IPS-18c (cell line): ENCODE data around the gene HM13.
"Not testable (repeated sequence)": the region's sequence is repeated elsewhere in the genome, so short reads cannot be mapped to it uniquely, and the experiment has no call there.

Source experiments
- H3K4me3 ChIP-seq: 2 replicates; pipeline ENCODE4 v1.7.0; 2013; ENCODE audit warnings: low read depth, mild to moderate bottlenecking, low read length, moderate library complexity; ENCODE audit not compliant: insufficient read depth
- H3K9me3 ChIP-seq: one replicate; pipeline ENCODE4 v1.6.1; 2013; ENCODE audit warnings: mild to moderate bottlenecking, low read length, moderate library complexity; ENCODE audit not compliant: control insufficient read depth, insufficient read depth

Gene HM13

DNA sequence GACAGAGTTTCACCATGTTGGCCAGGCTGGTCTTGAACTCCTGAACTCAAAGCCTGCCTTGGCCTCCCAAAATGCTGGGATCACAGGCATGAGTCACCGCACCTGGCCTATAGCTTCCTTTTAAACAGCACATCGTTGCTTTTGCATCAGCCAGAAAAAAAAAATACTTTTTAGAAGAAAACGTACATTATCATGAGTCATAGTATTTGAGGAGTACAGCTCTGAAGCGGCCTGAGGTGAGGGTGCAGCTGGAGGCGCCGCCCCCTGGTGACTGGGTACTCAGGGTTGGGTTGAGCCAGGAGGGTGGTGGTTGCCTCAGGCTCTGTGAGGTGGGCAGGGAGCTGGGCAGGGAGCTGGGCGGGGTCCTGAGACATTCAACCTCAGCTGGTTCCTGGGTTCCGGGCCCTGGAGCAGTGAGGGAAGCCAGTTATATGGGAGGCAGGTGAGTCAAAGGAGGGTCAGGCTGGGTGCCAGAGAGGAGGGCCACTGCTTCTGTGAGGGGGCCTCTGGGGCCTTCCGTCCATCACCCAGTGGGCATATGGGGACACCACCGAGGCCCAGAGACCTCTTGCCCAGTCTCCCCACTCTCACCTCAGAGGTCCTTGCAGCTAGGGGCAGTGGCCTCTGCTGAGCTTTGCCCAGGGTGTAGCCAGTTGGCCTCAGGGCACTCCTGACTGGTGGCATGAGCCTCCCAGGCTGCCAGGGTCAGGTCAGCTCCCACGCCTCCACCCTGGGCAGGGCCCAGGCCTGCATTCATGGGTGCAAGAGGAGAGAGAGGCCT, 79.2 kb downstream of the HM13 start:
- H3K4me3 ChIP-seq: no peak overlapping the region
- H3K9me3 ChIP-seq: no peaks in the 10 kb centered on the region

- Histone ChIP-seq H3K4me3 (no peak overlapping the region), H3K9me3 (no peaks in the 10 kb centered on the region)
These were observed 79.8 kb downstream of the HM13 start for GRCh38 chr20:31594002-31594557.

DNA sequence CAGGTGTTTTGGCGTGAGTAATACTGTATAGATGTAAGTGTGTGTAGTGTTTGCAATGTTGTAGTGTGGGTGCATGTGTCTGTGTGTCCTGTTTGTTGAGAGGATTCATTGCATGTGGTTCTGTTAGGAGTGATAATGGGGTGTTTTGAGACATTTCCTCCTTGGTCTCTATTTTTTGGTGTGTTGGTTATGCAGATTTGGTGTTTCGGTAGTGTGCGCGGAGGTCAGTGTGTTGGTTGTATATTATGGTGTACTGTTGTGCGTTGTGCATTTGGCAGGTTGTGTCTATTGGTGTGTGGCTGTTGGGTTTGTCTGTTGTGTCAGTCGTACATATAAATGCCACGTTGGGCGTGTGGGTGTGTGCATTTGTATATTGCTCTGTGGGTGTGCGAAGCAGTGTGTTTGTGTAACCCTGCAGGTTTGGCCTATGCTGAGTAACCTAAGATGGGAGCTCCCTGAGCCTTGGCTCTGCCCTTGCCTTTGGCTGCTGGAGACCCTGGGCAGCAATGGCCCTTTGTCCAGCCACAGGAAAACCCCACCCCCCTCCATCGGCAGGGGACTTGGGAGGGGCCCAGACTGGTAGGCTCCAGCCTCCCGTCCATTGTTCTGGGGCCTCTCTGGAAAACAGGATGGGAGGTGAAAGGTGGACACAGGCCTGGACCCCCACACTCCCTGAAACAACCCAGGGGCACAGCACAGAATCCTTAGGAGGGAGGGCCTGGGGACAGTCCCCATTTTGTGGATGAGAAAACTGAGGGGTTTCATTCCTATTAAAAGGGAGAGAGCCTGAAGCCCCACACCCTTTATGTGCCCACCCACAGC, 80.5 kb downstream of the HM13 start:
- Histone ChIP-seq H3K9me3 (no peaks in the 10 kb centered on the region), H3K4me3 (no peak overlapping the region)

- Histone ChIP-seq H3K9me3 (no peaks in the 10 kb centered on the region), H3K4me3 (no peak overlapping the region)
These were observed 81.1 kb downstream of the HM13 start for GRCh38 chr20:31595380-31595653.

GRCh38 chr20:31595654-31596411, 81.6 kb downstream of the HM13 start:
- H3K9me3 ChIP-seq: no peaks in the 10 kb centered on the region
- no peak overlapping the region for H3K4me3 ChIP-seq

GRCh38 chr20:31596412-31596715, 82.1 kb downstream of the HM13 start:
- not testable (repeated sequence) for H3K4me3 ChIP-seq, H3K9me3 ChIP-seq

DNA sequence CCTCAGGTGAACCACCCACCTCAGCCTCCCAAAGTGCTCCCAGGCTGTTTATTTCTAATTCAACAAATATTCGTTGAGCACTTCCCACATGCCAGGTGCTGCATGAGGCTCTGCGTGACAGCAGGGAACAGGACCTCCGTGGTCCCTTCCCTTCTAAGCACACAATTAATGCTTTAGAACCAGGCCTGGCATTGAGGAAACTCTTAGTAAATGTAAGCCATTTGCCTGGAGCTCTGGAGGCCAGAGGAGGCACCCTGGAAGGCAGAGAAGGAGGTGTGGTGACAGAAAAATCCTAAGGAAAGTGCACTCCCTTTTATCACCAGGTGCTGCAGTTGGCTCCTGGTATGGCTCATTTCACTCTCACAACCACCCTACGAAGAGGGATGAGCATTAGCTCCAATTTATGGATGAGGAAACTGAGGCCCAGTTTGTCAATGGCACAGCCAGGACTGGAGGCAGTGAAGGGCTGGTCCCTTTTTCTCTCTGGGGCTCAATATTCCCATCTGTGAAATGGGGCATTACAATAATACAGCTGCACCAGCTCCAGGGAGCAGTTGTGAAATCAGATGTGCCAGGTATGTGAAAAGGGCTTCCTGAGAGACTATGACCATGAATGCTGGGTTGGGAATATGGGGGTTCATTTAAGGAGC, 82.7 kb downstream of the HM13 start:
- H3K4me3 ChIP-seq: no peak overlapping the region
- no peaks in the 10 kb centered on the region for H3K9me3 ChIP-seq

GRCh38 chr20:31597481-31597855, 83.2 kb downstream of the HM13 start:
- H3K4me3 ChIP-seq: no peak overlapping the region

DNA sequence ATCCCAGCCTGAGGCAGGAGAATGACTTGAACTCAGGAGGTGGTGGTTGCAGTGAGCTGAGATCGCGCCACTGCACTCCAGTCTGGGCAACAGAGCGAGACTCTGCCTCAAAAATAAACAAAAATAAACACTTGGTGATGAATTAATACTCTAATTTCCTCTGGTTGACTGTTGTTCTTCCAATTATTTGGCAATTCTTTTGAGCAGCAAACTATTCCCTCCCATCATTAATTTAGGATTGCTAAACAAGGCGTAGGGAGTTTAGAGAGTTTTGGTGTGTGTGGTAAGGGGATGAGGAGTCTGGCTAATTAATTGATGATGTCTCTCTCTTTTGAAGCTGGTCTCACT, 88.2 kb downstream of the HM13 start:
- Histone ChIP-seq H3K9me3 (peaks cover 3% of the 10 kb centered on the region), H3K4me3 (no peak overlapping the region)

More at GRCh38 chr20:31597481-31597855, 83.2 kb downstream of the HM13 start:
- no peaks in the 10 kb centered on the region for H3K9me3 ChIP-seq

DNA sequence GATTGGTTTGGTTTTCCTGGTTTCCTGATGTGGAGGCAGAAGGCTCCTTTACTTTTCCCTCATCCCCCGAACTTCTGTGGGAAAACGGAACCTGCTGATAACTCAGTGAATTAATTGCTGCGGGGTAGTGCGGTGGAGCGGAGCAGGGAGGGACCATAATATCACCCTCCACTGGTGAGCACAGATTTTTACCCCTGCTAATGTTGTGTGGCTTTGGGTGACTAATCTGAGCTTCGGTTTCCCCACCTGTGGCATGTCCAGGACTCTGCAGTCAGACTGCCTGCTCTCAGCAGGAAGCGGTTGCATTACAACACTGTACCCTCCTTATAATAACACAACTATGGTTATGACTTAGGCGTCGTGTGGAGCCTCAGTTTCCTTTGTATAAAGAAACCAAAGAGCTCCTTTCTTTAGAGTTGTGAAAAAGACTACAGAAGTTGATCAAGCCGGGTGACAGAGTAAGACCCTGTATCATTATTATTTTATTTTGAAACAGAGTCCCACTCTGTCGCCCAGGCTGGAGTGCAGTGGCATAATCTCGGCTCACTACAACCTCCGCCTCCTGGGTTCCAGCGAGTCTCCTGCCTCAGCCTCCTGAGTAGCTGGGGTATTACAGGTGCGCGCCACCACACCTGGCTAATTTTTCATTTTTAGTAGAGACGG, 88.7 kb downstream of the HM13 start:
- H3K9me3 ChIP-seq: peaks cover 3% of the 10 kb centered on the region
- H3K4me3 ChIP-seq: no peak overlapping the region

- Histone ChIP-seq H3K9me3 (peaks cover 3% of the 10 kb centered on the region), H3K4me3 (peak overlapping the region; percentile 99)
These were observed 89.8 kb downstream of the HM13 start for GRCh38 chr20:31603822-31604566.

GRCh38 chr20:31604567-31605030, 90.4 kb downstream of the HM13 start:
- Histone ChIP-seq H3K9me3 (peaks cover 3% of the 10 kb centered on the region), H3K4me3 (peak overlapping the region; percentile 99)

DNA sequence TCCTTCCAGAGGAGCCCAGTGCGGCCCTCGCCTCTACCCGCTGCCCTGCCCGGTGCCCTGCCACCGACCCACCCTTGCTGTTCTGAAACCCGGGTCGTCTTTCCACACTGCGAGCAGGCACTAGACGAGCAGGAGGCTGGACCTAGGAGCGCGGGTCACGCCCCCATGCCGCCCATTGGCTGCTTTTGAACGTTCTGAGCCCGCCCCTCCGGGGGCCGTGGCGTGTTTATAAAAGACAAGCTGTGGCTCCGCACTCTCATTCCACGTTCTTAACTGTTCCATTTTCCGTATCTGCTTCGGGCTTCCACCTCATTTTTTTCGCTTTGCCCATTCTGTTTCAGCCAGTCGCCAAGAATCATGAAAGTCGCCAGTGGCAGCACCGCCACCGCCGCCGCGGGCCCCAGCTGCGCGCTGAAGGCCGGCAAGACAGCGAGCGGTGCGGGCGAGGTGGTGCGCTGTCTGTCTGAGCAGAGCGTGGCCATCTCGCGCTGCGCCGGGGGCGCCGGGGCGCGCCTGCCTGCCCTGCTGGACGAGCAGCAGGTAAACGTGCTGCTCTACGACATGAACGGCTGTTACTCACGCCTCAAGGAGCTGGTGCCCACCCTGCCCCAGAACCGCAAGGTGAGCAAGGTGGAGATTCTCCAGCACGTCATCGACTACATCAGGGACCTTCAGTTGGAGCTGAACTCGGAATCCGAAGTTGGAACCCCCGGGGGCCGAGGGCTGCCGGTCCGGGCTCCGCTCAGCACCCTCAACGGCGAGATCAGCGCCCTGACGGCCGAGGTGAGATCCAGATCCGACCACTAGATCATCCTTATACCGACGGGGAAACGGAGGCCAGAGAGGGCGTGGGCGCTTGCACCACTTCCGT, 91.0 kb downstream of the HM13 start, which contains the start of gene ID1:
Gene ID1 (plus strand): TSS at position 259 of the 871 bp plus-strand sequence. CDS start 99 bp downstream, at position 358.
- H3K9me3 ChIP-seq: peaks cover 3% of the 10 kb centered on the region

DNA sequence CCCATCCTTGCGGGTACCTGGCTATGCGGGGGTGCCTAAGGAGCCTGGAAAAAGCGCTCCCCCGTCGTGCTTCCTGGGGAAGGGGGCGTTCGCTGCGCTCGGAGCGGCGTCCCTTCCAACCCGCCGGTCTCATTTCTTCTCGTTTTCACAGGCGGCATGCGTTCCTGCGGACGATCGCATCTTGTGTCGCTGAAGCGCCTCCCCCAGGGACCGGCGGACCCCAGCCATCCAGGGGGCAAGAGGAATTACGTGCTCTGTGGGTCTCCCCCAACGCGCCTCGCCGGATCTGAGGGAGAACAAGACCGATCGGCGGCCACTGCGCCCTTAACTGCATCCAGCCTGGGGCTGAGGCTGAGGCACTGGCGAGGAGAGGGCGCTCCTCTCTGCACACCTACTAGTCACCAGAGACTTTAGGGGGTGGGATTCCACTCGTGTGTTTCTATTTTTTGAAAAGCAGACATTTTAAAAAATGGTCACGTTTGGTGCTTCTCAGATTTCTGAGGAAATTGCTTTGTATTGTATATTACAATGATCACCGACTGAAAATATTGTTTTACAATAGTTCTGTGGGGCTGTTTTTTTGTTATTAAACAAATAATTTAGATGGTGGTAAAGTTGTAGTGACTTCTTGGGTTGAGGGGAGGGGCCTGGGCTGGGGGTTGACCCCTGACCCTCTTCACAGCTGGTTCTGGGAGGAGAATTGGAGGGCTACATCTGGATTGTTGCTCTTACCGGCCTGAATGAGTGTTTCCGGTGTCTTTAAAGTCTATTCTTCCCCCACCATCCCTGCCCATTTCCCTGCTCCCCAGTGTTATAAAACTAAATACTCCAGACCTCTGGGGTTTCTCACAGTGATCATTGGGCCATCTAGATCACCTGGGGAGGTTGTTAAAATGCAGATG, 91.9 kb downstream of the HM13 start:
- Histone ChIP-seq H3K4me3 (peak overlapping the region; percentile 99), H3K9me3 (peaks cover 3% of the 10 kb centered on the region)

More for the DNA sequence above, 91.0 kb downstream of the HM13 start, which contains the start of gene ID1:
- peak within 1 kb of the TSS; percentile 99 for H3K4me3 ChIP-seq
